CD4-positive, alpha-beta T cell (primary cell): ENCODE measurements around the gene CACNA2D3. TPM values are rescaled to one million over a fixed set of nuclear protein-coding genes. Genes with fewer than 3 reads are reported as not detected.

Source experiments
- ATAC-seq: fragments of 200-7000 bp; cut with Tn5 transposase; one replicate; pipeline ENCODE4 v1.10.0; 2022; ENCODE audit warnings: mild to moderate bottlenecking; ENCODE audit not compliant: poor library complexity
- CTCF ChIA-PET: fragments of 350-600 bp; sonication (Branson Sonifier 250); formaldehyde crosslinking; loops from one replicate; lab custom pipeline; 2021; ENCODE audit warnings: antibody characterized with exemption, inconsistent platforms; lab: Charles Lee
- POLR2A ChIA-PET: fragments of 350-600 bp; sonication (Branson Sonifier 250); formaldehyde crosslinking; loops from one replicate; lab custom pipeline; 2021; ENCODE audit warnings: antibody characterized with exemption, inconsistent platforms; lab: Charles Lee
- DNase-seq, 14 experiments: peaks; one replicate each; pipeline ENCODE4 v3.0.0-alpha.2; 2013 to 2020; ENCODE audit warnings: mixed read lengths in 2 of 14
- H3K27ac ChIP-seq, 2 donors: one replicate each; pipeline versions ENCODE4 v1.5.1 to v1.7.0; 2013; ENCODE audit warnings: low read length in 2 of 2, low read depth in 1 of 2, mild to moderate bottlenecking in 1 of 2
- H3K27me3 ChIP-seq, 2 experiments: 1 replicate in 1 of 2; 2 replicates in 1 of 2; pipeline versions ENCODE4 v1.6.1 to v1.7.0; 2013; ENCODE audit warnings: low read length in 2 of 2, control low read depth in 1 of 2, mild to moderate bottlenecking in 1 of 2, moderate library complexity in 1 of 2; ENCODE audit not compliant: insufficient read depth in 2 of 2, control insufficient read depth in 1 of 2
- H3K36me3 ChIP-seq: one replicate; pipeline ENCODE4 v1.6.1; 2013; ENCODE audit warnings: low read length, control low read depth; ENCODE audit not compliant: insufficient read depth
- H3K4me1 ChIP-seq: one replicate; pipeline ENCODE4 v1.6.1; 2013; ENCODE audit warnings: low read length, control low read depth; ENCODE audit not compliant: insufficient read depth
- H3K4me3 ChIP-seq: one replicate; pipeline ENCODE4 v1.5.1; 2013; ENCODE audit warnings: mild to moderate bottlenecking, low read length, moderate library complexity
- H3K9me3 ChIP-seq, 2 experiments: 1 replicate in 1 of 2; 2 replicates in 1 of 2; pipeline versions ENCODE4 v1.6.1 to v1.7.0; 2013; ENCODE audit warnings: low read length in 2 of 2, mild to moderate bottlenecking in 2 of 2, control low read depth in 1 of 2, moderate library complexity in 1 of 2; ENCODE audit not compliant: control insufficient read depth in 1 of 2, insufficient read depth in 1 of 2
- H3K27ac Mint-ChIP-seq: one replicate; pipeline ENCODE4 v1.8.0; 2020; ENCODE audit warnings: mixed read lengths
- H3K27me3 Mint-ChIP-seq: one replicate; pipeline ENCODE4 v1.8.0; 2021; ENCODE audit warnings: mixed read lengths
- H3K36me3 Mint-ChIP-seq: one replicate; pipeline ENCODE4 v1.8.0; 2021; ENCODE audit warnings: low read depth, mixed read lengths
- H3K4me1 Mint-ChIP-seq: one replicate; pipeline ENCODE4 v1.8.0; 2021; ENCODE audit warnings: low read depth, mixed read lengths
- H3K4me3 Mint-ChIP-seq: one replicate; pipeline ENCODE4 v1.8.0; 2020; ENCODE audit warnings: mild to moderate bottlenecking, mixed read lengths
- H3K9me3 Mint-ChIP-seq: one replicate; pipeline ENCODE4 v1.8.0; 2020; ENCODE audit warnings: mixed read lengths
- intact Hi-C, 2 experiments: fragments of 100-400 bp; cut with DNase I in 1 of 2; cut with micrococcal nuclease in 1 of 2; formaldehyde crosslinking; loops; one replicate each; pipeline versions ENCODE4 v1.15.1 to v1.9.0; 2023 to 2025; cut with DNase I, micrococcal nuclease
- total RNA-seq, 174 experiments: library from RNA in 2 of 174; stranded (reverse) in 2 of 174; gene quantifications; one replicate each; pipeline ENCODE4 v1.2.3 and lab custom pipeline; 2021 to 2026
- TF ChIP-seq, protein P1 (sequence below): fragments of 200-600 bp; IDR thresholded peaks from one replicate; pipeline ENCODE4 v1.8.0; 2022; ENCODE audit warnings: antibody characterized with exemption, mild to moderate bottlenecking

The CACNA2D3 gene
- total RNA-seq, 2 experiments from 2014 or later = 0.08 TPM; not detected in 1

DNA sequence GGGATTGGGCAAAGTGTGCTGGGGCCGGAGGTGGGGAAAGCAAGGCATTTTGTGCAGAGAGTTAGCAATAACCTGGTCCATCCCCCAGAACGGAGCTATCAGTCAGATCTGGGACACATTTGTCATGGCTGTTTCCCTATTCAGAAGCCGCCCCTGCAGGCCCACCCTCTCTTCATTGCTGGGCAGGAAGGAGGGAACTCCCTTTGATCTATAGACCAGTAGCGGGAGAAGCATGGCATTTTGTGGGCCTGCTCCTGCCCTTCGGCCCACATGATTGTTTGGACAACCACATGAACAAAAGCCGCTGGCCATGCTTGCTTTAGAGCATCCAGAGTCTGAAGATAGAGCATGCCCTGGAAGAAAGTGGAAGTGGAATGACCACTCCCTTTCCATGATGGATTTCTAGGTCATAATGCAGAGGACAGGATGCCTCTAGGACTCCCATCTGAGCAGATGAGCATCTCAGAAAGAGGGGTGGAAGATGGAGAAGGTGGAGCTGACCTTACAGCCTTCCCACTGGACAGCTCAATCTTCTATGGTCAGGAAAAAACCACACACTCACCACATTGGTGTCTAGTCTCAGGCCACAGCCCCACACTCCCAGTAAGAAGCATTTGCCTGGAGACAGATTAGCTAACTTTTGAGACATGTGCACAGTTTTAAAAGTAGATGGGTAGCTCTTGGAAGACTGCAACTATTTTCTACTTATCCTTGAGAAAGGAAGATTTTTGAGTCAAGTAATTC lies 817.4 kb downstream of the CACNA2D3 start:
- ATAC-seq (no peak), DNase-seq (no peak)
- H3K4me1 Mint-ChIP-seq = no peaks in the 10 kb centered on the region
- ChIA-PET CTCF (no interaction called here), POLR2A (no interaction called here)
- peaks cover 4% of the 10 kb centered on the region for H3K27me3 Mint-ChIP-seq
- Histone ChIP-seq H3K36me3 (no peaks in the 10 kb centered on the region), H3K9me3 (no peaks in the 10 kb centered on the region), H3K4me1 (no peaks in the 10 kb centered on the region), H3K4me3 (no peak overlapping the region), H3K27me3 (no peaks in the 10 kb centered on the region), H3K27ac (no peak overlapping the region)
- H3K9me3 Mint-ChIP-seq = peaks cover 2% of the 10 kb centered on the region
- no peak overlapping the region for H3K27ac Mint-ChIP-seq
- no peak overlapping the region for H3K4me3 Mint-ChIP-seq
- intact Hi-C loops = no loop called here
- H3K36me3 Mint-ChIP-seq = no peaks in the 10 kb centered on the region
- TF ChIP-seq, protein P1, sequence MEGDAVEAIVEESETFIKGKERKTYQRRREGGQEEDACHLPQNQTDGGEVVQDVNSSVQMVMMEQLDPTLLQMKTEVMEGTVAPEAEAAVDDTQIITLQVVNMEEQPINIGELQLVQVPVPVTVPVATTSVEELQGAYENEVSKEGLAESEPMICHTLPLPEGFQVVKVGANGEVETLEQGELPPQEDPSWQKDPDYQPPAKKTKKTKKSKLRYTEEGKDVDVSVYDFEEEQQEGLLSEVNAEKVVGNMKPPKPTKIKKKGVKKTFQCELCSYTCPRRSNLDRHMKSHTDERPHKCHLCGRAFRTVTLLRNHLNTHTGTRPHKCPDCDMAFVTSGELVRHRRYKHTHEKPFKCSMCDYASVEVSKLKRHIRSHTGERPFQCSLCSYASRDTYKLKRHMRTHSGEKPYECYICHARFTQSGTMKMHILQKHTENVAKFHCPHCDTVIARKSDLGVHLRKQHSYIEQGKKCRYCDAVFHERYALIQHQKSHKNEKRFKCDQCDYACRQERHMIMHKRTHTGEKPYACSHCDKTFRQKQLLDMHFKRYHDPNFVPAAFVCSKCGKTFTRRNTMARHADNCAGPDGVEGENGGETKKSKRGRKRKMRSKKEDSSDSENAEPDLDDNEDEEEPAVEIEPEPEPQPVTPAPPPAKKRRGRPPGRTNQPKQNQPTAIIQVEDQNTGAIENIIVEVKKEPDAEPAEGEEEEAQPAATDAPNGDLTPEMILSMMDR = no peak

DNA sequence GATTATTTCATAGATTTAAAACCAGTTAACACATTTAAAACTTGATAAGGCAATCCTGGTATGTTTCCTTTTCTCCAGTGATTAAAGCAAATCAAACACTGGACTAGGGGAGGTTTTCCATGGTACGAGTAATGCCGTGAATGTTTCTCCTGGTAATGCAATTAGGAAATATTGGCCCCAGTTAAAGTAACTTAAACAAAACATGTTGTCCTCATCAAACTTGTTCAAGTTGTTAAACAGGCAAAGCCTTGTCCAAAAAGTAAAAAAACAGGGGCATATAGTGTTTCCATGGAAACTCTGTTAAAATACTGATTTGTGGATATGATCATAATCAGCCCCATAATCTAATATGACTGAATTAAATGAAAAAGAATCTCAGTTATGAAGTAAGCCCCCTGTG lies 818.6 kb downstream of the CACNA2D3 start:
- ChIA-PET CTCF (no interaction called here), POLR2A (no interaction called here)
- no peaks in the 10 kb centered on the region for H3K27me3 ChIP-seq

DNA sequence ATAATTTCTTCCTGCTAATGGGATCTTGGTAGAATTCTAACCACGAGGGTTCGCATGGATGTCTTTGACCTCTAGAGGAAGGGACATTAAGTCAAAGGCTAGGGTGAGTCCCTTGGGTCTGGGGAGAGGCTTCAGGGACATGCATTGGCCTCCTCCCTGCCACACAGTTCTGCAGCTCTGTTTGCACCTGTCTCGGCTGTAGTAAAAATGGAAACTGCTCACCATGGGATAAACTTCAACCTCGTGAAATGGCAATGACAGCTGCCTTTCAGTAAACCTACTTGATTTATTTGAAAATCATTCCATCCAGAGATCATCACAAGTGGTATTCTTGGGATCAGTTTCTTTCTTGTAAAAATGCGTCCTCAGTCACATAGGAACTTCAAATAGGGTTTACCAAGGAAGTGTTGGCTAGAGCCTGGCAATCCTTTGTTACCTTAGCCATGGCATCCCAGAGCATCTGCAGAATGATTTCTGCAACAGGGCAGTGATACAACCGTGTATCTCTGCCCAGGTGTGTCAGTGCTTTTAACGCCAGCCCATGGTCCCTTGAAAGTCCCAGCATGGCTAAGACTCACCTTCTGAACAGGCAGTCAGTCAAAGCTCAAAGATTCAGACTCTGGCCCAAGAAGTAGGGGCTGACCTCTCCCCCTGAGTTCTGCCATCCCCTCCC lies 819.5 kb downstream of the CACNA2D3 start:
- H3K4me3 Mint-ChIP-seq = no peak overlapping the region
- Histone ChIP-seq H3K27ac (no peak overlapping the region), H3K36me3 (no peaks in the 10 kb centered on the region), H3K27me3 (no peaks in the 10 kb centered on the region), H3K9me3 (no peaks in the 10 kb centered on the region), H3K4me1 (no peaks in the 10 kb centered on the region), H3K4me3 (no peak overlapping the region)
- H3K36me3 Mint-ChIP-seq = no peaks in the 10 kb centered on the region
- POLR2A ChIA-PET = no interaction called here
- intact Hi-C loops = no loop called here
- TF ChIP-seq, protein P1 = no peak
- H3K27ac Mint-ChIP-seq = no peak overlapping the region
- H3K27me3 Mint-ChIP-seq = peaks cover 4% of the 10 kb centered on the region
- DNase-seq = no peak
- H3K4me1 Mint-ChIP-seq = no peaks in the 10 kb centered on the region
- CTCF ChIA-PET = no interaction called here
- no peaks in the 10 kb centered on the region for H3K9me3 Mint-ChIP-seq
- ATAC-seq = no peak

More for the DNA sequence above, 818.6 kb downstream of the CACNA2D3 start:
- Mint-ChIP-seq H3K4me3 (no peak overlapping the region), H3K4me1 (no peaks in the 10 kb centered on the region), H3K36me3 (no peaks in the 10 kb centered on the region), H3K9me3 (peaks cover under 1% of the 10 kb centered on the region), H3K27me3 (peaks cover 4% of the 10 kb centered on the region), H3K27ac (no peak overlapping the region)
- Histone ChIP-seq H3K4me1 (no peaks in the 10 kb centered on the region), H3K36me3 (no peaks in the 10 kb centered on the region), H3K9me3 (no peaks in the 10 kb centered on the region), H3K4me3 (no peak overlapping the region), H3K27ac (no peak overlapping the region)
- DNase-seq = no peak
- no peak for ATAC-seq
- TF ChIP-seq, protein P1 = no peak
- intact Hi-C loops = no loop called here
